GM19372 (cell line): ENCODE results near the gene ZCWPW1.

Experiments used
- ATAC-seq: cut with Tn5 transposase; IDR thresholded peaks from one replicate; pipeline ENCODE4 v1.9.1; 2021; ENCODE audit warnings: mild to moderate bottlenecking, low read depth, moderate library complexity; ENCODE audit not compliant: unreplicated experiment

ZCWPW1 gene

GRCh38 chr7:100433592-100434296 lies 5.2 kb upstream of the ZCWPW1 start:
- no peak for ATAC-seq

- ATAC-seq: no peak
These were observed 4.7 kb upstream of the ZCWPW1 start for GRCh38 chr7:100433276-100433591.

DNA sequence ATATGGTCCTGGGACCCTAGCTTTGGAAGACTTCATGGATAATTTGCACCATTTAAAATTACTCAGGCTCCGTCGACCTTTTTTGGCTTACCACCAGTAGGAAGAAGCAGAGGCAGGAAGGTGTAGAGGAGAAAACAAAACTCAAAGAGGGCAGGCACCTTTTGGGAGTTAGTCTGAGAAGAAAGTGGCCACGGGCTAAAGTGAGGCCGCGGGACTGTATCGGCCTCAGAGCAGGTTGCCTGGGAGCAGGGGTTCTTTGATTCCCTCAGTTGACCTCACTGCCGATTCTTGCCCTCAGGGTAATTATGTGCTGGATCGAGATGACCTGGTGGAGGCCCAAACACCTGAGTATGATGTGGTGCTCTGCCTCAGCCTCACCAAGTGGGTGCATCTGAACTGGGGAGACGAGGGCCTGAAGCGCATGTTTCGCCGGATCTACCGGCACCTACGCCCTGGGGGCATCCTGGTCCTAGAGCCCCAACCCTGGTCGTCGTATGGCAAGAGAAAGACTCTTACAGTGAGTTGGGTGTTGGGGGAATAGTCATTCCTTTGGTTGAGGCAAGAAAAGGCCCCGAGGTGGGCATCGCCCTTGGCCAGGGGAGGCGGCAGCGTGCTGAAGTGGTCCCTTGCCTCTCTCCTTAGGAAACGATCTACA lies 4.2 kb upstream of the ZCWPW1 start:
- no peak for ATAC-seq

DNA sequence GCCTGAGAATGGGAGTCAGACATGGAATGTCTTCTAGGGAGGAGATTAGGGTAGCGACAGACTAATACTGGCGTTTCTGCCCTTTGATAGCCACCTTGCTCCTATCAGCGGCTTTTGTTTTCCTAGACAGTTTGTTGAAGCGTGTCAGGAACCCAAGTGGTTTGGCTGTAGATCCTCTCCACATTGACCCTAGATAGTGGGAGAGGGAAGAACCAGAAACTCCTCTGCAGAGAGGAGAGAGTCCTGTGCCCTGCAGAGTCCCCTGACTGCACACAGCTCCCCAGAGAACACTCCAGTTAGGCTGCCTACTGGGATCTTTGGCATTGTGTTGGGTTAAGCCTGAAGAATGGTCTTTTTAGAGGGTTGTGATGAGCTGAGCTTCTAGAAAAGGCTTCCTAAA lies 3.5 kb upstream of the ZCWPW1 start:
- no peak for ATAC-seq

GRCh38 chr7:100431286-100431735 lies 2.8 kb upstream of the ZCWPW1 start:
- ATAC-seq: no peak

GRCh38 chr7:100430493-100431285 lies 2.2 kb upstream of the ZCWPW1 start:
- ATAC-seq: no peak

- peak; percentile 40 for ATAC-seq
These were observed 1.4 kb upstream of the ZCWPW1 start, which contains the start of gene MEPCE for GRCh38 chr7:100429637-100430492. Gene MEPCE (plus strand): TSS chr7:100429831. CDS start chr7:100430019, 188 bp downstream.

DNA sequence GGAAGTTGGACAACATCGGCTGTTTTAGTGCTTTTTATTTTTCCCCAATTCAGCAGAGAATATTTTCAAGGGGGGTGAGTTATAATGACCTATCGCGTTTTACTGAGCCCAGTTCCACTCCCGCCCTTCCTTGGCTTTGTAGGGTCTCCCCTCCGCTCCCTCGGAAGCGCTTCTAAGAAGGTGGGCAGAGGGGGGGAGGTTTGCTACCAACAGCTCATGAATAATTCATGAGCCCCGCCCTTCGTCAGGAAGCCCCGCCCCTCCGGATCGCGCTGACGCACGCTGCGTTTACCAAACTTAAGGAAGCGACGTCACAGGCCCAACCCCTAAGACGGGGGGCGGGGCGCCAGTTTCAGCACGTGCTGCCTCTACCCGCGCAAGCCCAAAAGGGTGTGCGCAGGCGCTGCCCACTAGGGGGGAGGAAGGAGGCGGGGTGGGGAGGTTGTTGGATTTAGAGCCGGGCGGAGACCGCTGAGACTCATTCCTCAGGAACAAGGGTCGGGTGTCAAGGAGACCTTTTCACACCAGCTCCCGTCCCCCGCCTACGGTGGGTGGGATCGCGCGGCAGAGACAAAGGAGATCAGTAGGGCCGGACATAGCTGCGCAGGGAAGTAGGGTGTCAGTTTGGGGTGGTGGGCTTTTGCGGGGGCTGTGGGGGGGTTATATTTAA lies 599 bp upstream of the ZCWPW1 start:
- peak; percentile 45 for ATAC-seq

GRCh38 chr7:100427762-100428198 lies 723 bp downstream of the ZCWPW1 start:
- no peak for ATAC-seq

GRCh38 chr7:100426516-100426915 lies 2.0 kb downstream of the ZCWPW1 start:
- ATAC-seq: no peak

DNA sequence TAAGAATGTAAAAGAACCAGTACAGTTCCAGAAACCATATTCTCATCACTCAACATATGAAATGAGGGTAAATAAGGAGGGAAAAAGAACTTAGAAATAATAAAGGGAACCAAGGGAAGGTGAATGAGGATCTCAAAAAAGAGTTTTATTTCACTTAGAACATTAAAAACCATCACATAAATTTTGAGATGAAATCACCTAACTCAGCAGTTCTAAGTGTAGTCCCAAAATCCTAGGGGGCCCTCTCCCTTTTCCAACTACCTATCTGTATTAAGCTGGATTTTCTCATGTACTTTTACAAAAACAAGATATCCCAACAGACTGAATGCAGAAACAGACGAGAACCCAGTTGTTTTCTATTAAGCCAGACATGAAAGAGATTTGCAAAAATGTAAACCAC lies 3.2 kb downstream of the ZCWPW1 start:
- no peak for ATAC-seq

GRCh38 chr7:100423315-100423714 lies 5.2 kb downstream of the ZCWPW1 start:
- ATAC-seq: no peak

DNA sequence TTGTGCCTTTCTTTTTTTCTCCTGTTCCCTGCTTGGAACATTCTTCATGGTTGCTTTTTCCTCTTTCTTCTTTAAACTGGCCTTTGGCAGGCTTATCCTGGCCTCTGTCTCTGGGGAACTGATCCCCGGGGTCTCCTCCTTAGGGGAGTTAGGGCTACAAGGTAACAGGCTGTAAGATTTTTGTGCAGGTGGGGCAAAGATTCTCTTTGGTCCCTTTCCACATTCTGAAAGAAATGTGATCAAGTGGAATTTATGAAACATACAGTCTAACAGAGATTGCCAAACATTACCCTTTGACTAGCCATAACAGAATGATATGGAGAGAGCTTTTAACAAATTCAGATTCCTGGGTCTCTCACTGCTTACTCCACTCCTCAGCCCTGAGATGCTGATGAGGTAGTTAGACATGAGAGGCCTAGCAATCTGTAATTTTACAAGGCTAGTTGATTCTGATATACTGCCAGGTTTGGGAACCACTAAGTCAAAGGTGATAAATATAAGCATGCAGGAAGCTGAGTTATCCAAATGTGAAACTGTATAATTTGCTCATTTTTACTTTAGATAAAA lies 8.8 kb downstream of the ZCWPW1 start:
- ATAC-seq: no peak

GRCh38 chr7:100418930-100419659 lies 9.4 kb downstream of the ZCWPW1 start:
- no peak for ATAC-seq

DNA sequence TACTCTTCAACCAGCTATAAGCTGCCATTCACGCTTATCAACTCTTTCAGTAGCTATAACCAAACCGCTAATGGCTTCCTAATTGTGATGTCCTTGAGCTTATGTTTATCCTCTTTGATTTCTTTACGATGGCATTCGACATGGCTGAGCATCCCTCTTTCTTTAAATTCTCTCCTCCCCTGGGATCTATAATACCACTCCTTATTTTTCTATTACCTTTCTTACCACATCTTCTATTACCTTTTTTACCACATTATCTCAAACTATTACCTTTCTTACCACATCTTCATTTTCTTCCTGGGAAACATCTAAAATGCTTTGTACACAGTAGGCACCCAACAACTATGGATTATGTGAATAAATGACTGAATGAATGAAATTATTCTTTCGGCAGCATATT lies 13.1 kb downstream of the ZCWPW1 start:
- no peak for ATAC-seq

- ATAC-seq: no peak
These were observed 14.6 kb downstream of the ZCWPW1 start for GRCh38 chr7:100413889-100414288.

GRCh38 chr7:100413346-100413745 lies 15.2 kb downstream of the ZCWPW1 start:
- no peak for ATAC-seq

DNA sequence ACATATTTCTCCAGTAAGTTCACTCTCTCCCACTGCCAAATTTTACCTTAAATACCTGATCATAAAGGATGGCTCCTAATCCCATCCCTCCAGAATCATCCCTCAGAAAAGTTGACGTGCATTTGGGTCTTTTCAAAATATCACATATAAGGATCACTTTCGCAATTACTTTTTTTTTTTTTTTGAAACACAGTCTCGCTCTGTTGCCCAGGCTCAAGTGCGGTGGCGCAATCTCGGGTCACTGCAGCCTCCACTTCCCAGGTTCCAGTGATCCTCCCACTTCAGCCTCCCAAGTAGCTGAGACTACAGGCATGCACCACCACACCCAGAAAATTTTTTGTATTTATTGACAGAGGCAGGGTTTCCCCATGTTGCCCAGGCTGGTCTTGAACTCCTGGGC lies 17.4 kb downstream of the ZCWPW1 start:
- no peak for ATAC-seq
